ENCODE results near the gene NAV3.

Gene NAV3

DNA sequence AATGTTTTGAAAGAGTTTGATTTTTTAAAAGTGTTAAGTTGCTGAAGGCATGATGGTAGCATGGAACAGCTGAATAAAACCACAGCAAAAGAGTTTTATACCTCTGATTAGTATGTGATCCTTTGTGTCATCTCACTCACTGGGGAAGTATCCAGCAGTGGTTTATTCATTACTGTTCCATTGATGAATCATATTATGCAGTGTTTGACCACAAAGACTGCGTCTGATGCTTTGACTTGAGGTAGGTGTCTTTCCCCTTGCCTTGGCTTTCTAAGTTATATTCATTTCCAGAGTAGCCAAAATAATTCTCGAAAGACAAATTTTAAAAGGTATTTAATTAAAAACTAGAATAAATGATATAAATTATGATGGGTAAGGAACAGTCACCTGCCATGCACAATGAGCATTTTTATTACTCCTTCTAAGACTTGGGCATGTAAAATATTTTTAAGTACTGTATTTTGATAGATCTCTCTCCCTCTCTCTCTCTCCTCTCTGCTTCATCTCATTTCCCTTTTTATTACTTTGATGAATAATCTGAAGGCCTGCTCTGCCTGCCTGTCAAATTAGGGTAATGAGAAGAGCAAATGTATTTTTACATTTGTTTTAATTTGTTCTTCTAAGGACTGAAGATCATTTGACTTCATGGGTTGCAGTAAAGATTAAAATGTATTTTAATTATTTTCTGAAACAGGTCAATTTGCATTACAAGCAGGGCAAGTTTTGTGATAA, 164.9 kb downstream of the NAV3 start:
- DNase-seq, result no peak

DNA sequence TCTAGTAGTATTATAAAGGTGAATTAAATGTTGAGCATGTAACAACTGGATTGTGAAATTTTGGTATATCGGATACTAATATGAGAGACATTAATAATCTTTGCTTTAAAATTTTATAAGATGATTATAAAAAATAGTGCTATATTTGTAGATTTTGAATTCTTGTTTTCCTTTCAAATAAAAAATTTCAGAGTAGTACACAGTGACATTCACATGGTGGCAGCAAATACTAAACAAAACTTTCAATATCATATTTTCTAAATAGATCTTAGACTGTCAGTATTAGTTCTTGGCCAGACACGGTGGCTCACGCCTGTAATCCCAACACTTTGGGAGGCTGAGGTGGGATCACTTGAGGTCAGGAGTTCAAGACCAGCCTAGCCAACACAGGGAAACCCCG, 166.0 kb downstream of the NAV3 start:
- no peak for DNase-seq

GRCh38 chr12:77998236-77998786, 167.6 kb downstream of the NAV3 start:
- DNase-seq, result no peak

DNA sequence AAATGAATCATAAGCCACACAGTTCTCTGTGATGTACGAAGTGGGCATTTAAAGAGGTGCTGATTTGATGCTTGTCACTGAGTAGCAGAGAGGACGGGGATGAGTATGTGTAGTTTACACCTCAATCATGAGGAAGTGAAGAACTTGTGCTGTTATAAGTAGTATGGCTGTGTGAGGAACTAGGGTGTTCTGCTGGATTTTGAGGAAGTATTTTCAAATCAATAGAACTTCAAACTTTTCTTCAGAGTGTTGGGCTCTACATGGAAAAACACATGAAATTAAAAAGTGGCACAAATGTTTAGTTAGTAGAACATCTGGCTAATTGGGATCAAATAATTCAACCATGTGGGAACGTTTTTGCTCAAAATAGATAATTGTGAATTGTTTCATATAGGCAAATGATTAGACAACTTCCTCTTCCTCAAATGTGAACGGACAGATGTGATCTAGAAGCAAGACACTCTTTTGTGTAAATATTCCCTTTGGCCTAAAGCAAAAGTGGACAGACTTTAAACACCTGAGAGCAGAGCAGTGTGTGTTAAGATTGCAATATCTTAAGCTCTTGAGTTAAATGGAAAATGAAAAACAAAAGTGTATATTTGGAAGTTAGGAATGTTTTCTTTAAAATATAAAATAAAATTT, 168.5 kb downstream of the NAV3 start:
- peak; percentile 4 for DNase-seq

DNA sequence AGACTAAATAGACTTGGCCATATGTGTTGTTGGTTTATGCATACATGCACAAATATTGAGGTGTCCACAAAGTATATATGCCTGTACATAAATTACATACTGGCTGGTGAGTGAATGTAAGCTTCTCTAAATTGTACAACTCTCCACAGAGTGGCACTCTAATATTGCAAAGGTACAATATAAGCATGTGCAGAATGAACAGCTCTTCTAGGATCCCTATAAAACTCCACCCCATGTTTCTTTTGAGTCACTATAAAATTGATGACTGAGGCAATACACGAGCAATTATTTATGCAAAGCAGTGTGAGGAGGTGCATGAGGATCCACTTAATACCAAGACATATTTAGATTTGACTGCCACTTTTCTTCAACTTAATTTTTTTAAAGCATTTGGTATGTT, 172.2 kb downstream of the NAV3 start:
- DNase-seq, result peak; percentile 37

- no peak for DNase-seq
Measured at GRCh38 chr12:78004249-78005093, 173.8 kb downstream of the NAV3 start.

DNA sequence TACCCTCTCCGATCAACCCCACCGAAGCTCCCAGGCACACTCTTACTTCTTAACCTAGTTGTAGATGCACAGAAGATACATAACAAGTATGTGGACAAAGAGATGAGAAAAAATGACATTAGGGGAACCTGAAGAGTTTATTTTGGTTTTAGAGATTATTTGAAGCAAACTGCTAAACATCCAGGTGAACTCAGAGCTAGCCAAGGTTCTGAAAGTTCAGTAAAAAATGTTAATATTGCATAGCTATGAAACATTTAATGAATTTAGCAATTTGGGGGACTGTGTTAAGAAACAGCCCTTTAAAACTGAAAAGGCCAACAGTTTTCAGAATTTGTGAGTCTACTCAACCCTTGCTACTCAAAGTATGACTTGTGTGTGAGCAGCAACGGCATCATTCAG, 174.4 kb downstream of the NAV3 start:
- DNase-seq, result no peak

DNA sequence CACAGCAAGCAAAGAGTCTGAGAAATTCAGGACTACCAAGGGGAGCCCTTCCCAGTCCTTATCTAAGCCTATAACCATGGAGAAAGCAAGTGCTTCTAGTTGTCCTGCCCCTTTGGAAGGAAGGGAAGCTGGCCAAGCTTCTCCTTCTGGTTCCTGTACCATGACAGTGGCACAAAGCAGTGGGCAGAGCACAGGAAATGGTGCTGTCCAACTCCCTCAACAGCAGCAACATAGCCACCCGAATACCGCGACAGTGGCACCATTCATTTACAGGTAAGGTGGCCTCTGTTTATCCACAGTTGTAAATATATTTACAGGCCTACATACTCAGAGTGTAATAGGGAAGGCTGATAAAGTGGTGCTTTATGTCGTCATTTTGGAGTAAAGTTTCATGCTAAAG, 176.5 kb downstream of the NAV3 start:
- no peak for DNase-seq

DNA sequence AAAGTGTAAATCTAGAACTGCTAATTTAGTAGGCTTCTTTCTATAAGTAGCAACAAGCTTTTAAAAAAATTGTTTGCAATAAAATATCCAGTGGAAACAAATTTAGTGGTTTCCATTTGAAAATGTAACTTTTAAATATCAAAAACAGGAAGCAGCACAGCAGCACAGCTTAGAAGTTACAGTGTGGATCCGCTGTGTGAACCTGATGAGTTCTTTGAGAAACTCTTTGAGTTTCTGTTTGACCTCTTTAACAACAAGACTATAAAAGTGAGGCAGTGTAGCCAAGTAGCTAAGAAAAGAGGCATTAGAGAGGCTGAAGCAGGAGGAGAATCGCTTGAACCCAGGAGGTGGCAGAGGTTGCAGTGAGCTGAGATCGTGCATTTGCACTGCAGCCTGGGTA, 178.3 kb downstream of the NAV3 start:
- DNase-seq, result no peak

- no peak for DNase-seq
Measured at GRCh38 chr12:78018171-78018910, 187.6 kb downstream of the NAV3 start.

- no peak for DNase-seq
Measured at GRCh38 chr12:78018939-78019338, 188.2 kb downstream of the NAV3 start.

- no peak for DNase-seq
Measured at GRCh38 chr12:78028426-78028825, 197.7 kb downstream of the NAV3 start.

DNA sequence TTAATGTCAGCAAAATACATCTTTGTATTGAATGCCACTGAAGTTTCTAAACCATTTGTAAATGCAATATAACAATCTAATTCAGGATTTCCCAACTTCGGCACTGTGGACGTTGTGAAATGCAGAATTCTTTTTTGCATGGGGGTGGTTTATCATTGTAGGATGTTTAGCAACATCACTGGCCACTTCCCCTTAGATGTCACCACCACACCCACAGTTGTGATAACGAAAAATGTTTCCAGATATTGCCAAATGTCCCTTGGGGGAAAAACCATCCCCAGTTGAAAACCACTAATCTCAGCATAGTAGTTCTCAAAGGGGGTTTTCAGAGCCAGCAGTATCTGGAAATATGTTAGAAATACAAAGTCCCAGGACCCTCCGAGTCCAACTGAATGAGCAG, 203.3 kb downstream of the NAV3 start:
- no peak for DNase-seq

- peak; percentile 17 for DNase-seq
Measured at GRCh38 chr12:78035901-78036606, 205.4 kb downstream of the NAV3 start.

DNA sequence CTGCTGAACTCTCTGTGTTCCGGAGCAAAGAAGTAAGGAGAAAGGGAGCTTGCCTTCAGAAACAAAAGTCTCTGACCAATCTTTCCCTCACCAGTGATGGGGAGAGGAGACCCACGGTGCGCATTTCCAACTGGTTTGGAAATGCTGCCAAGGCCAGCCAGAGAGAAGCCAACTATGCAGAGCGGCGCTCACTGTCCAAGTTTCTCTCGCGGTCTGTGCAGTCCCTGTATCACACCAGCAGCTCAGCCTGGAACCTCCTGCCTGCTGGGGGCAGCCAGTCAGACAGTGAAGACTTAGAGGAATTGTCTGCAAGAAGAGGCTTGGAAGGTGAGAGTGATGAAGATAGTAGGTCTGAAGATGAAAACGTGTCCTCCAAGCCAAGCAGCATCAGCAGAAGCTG, 206.2 kb downstream of the NAV3 start:
- no peak for DNase-seq

GRCh38 chr12:78037707-78038106, 207.0 kb downstream of the NAV3 start:
- DNase-seq, result no peak

- no peak for DNase-seq
Measured at GRCh38 chr12:78038541-78038940, 207.8 kb downstream of the NAV3 start.

DNA sequence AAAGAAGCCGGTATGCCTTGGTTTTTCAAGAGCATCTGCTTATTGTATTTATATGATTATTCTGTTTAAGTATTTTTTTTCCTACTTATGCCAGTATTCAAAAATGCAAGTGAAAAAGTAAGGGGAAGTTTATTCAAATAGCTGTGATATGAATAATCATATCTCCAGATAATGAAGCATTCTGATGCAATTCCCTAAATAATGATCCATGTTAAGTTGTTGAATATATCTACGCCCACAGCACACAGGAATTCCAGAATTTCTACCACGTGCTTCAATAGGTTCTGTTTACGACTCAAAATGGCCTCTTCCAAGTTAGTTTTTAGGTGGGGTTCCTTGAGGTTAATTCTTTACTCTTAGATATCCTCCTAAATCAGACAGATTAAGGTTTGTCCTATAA, 208.3 kb downstream of the NAV3 start:
- DNase-seq, result no peak

- no peak for DNase-seq
Measured at GRCh38 chr12:78040111-78040510, 209.4 kb downstream of the NAV3 start.

GRCh38 chr12:78050790-78051189, 220.1 kb downstream of the NAV3 start:
- no peak for DNase-seq

DNA sequence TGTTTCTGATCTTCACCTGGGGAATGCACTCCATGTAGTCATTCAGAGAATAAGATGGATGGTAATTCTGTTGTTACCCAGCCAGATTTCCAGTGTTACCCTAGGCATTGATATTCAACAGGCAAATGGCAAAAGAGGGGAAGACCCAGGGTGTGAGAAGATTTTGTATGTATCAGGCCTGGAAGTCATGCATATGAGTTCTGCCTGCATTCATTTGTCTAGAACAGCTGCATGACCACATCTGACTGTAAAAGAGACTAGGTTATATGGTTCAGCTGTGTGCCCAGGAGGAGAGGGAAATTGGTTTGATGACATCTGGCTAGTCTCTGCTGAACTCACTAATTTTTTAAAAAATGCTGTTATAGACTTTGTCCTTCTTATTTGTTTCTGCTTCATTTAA, 224.9 kb downstream of the NAV3 start:
- no peak for DNase-seq

- DNase-seq, result no peak
Measured at GRCh38 chr12:78057075-78057474, 226.4 kb downstream of the NAV3 start.
